Measurements from ENCODE around the gene XPNPEP3.

Gene XPNPEP3

DNA sequence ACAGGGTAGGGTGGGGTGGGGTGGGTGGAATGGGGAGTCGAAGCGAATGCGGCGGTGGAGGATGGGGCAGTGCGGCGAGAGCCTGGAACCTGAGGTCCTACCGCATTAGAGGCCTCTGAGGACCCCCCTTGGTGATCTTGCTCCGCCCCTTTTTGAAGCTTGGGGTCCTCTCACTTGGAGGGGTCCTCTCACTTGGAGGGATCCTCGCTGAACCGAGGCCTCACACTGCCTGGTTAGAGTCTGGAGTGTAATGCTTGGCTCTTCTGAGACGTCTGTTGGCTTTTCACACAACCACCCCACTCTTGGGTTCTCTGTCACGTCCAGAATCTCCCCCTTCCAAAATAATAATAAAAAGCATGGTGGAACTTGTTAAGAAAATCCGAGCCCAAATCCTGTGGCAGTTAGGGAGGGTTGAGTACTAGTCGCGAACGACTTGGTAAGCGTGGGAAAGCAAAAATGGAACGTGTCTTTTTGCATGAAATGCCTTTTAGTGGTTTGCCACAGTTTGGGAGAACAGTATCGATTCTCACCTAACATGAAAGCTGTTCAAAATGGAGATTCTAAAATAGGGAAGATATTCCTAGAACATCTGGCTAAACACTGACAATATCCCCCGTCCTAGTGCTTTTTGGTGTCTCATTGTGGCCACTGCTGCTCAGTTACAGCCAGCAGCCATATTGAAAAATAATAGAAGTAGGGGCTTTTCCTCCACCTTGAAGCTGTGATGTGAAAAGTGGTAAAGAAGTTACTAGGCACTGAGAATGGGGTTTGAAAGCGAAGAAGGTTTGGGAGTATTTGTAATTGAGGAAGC is 95.1 kb downstream of the XPNPEP3 start:
- no peak for DNase-seq

DNA sequence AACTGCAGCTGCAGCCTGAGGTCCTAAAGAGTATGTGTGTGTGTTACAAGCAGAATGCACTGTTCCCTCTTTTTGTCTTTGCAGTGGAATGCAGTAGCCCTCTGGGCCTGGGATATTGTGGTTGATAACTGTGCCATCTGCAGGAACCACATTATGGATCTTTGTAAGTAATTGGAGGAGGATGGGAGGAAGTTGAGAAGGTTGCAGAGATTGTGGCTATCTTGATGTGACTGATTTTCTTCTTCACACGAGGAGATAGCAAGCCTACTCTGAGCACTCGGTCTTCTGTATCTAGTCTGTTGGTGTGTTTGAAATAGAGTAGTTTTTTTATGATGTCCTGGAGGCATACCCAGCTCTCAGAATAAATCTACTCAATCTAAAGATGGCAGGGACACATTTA is 96.5 kb downstream of the XPNPEP3 start:
- DNase-seq: no peak

DNA sequence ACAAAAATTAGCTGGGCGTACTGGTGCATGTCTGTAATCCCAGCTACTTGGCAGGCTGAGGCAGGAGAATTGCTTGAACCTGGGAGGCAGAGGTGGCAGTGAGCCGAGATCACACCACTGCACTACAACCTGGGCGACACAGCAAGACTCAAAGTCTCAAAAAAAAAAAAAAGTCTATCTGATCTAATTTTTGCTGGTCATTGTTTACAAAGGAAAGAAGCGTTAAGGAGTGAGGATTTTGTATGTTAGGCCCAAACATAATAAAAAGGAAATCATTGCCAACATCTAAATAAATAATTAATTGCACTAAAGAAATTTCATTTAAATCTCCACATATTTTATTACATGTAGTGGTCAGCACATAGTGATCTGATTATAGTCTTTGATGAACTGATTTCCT is 97.2 kb downstream of the XPNPEP3 start:
- no peak for DNase-seq

DNA sequence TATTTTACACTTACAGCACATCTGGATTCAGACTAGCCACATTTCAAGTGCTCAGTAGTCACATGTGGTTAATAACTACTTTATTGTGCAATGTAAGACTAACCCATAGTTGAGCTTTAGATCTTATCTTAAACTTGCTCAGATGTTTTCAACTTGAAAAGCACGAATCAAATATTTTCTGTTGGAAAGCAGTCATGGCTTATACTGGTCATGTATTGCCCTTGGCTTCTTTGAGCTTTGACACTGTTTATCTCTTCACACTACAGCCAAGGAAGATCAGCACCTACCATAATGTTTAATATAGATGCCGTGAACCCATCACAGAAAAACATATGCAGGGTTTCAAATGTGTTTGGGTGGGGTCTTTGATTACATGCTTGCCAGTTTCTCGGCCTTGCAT is 98.6 kb downstream of the XPNPEP3 start:
- DNase-seq: no peak

DNA sequence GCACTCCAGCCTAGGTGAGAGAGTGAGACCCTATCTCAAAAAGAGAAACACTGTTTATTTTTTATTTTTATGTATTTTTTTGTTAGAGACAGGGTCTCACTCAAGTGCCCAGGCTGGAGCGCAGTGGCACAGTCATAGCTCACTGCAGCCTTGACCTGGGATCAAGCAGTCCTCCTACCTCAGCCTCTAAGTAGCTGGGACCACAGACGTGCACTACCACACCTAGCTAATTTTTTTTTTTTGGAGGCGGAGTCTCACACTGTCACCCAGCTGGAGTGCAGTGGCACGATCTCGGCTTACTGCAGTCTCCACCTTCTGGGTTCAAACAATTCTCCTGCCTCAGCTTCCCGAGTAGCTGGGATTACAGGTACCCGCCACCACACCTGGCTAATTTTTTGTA is 100.7 kb downstream of the XPNPEP3 start:
- no peak for DNase-seq

DNA sequence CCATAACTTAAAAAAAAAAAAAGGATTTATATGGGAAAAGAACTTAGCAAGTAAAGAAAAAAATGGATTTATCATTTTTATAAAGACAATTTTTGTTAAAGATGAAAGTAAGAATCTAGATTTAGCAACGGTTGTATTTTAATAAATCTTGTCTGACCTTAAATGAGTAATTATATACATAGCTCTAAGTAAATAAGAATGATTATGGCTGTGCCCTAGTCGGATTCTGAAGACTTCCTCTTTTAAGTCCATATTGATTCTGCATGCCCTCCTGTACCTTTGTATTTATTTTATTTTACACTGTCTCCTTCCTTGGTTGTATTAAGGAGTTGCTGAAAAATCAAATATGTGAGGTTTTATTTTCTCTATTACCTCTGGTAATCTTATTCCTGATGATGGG is 101.4 kb downstream of the XPNPEP3 start:
- no peak for DNase-seq

DNA sequence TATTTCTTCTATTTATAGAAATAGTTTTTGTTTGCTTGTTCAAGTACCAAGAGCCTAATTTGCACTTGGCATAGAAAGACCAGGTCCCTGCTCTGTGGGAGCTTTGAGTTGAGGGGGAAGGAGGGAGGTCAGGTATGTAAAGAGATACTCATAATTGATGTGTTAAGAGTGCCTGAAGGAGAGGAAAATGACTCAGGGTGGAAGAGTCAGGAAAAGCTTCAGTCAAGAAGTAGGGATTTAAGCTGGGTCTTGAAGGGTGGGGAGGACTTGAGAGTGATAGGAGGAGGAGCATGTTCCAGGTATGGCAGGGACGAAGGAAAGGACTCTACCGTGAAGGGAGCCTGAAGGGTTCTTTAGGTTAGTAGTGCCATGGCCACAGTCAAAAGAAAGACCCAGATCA is 103.2 kb downstream of the XPNPEP3 start:
- DNase-seq: no peak

DNA sequence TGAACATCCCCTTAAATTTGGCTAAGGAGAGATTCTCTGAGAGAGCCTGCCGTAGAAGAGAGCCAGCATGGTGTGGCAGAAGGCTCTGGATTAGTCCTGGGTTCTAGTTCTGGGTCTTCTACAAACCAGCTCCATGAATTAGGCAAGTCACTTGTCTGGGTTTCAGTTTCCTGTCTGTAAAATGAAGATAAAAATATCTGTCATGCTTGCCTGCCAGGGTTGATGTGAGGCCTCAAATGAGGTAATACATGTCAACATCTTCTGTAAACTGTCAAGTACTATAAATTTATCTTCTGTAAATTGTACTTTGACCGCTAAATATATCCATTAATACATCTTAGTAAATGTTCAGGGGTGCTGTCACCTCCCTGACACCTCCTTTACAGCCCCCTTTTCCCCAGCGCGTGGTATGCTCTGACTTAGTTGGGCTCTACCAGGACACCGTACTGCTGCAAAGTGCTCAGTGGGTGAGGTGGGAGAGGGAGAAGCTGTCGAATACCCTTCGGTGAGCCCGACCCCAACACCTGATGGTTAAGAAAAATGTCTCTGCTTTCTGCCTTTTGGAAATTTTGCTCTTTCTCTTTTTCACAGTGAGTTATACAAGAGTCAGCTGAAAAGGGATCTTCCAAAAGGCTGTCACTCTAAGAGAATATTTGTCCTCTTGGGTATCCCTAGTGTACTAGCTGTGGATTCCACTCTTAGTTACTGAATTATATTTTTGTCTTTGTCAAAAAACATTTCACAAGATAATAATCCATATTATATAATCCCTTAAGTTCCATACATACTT is 109.2 kb downstream of the XPNPEP3 start:
- DNase-seq: no peak

DNA sequence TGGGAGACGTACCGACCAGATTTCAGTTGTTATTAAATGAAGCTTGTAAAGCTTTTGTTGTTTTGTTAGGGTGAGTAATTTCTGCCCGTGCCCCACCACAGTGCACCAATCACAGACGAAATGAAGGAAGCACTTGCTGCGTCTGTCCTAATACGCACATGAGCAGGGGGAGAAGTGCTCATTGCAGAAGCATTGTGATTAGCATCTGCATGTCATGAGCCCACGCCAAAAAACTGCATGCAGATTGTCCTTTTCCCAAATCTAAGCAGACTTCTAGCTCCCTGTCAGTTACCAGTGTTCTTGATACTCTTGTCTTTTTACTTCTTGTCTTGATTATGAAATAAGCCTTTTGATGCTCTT is 109.8 kb downstream of the XPNPEP3 start:
- no peak for DNase-seq

DNA sequence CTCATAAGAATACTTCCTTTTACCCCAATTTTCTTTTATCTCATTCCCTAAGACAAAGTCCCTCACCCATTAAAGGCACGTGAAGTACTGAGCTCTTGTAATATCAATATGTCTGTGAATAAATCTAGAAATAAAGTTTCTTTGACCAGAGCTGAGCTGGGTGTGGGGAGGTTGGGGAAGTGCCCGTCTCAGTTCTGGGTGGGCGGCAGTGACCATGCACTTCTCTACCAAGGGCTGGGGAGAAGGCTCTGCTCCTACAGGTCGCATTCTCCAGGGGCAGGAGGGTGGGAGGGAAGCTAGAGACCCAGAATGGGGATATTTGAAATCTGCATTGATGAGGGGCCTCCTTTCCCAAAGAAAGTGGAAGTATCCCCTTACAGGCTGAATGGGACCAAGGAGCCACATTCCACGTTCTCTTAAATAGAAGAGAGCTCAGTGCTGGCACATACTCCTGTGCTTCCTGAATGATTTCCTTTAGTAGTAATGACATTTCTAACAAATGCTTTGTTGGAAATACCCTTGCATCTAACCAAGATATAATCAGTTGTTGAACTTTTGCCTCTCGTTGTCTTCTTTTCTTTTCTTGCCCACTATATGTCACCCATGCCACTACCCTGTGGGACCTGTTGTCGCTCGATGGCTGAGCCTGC is 110.3 kb downstream of the XPNPEP3 start:
- DNase-seq: no peak

DNA sequence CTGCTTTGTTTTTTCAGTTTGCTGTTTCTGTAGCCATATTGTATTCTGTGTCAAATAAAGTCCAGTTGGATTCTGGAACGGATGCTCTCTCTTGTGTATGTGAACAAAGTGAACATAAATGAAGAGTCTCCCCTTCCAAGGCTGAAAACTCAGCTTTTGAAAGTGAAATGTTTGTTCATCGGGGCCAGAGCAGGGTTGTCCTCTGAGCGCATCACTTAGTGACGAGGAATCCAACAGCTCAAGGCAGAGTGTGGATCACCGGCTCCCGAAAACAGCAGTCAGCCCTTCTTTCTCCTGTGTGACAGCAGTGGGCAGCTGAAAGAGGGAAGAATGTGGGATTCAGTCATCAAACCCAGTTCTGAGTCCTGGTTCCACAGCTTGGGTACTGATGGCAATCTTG is 115.6 kb downstream of the XPNPEP3 start:
- no peak for DNase-seq

DNA sequence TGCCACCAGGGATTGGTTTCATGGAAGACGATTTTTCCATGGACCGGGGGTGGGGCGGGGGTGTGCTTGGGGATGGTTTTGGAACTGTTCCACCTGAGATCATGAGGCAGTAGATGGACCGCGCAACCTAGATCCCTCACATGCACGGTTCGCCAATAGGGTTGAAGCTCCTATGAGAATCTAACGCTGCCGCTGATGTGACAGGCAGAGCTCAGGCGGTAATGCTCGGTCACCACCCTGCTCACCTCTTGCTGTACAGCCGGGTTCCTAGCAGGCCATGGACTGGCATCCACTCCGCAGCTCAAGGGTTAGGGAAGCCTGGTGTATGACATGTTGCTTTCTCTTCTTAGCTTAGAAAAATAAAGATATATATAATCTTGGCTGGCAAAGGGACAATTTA is 116.2 kb downstream of the XPNPEP3 start:
- no peak for DNase-seq

DNA sequence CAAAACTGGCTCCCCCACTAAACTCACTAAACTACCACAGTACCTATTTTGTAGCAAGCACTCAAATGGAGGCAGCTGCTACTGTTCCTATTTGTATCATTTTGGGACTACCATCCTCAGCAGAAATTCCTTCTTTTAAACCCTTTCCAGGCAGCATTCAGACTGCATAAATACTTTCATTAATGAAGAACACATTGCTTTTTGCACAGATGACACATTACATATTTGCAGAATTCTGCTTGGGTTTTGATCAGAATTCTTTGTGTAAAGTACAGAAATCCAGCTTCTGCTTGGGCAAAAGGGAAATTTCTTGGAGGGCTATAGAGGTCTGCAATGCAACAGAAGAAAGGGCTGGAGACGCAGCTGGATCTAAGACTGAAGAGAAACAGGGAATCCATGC is 118.4 kb downstream of the XPNPEP3 start:
- DNase-seq: no peak

DNA sequence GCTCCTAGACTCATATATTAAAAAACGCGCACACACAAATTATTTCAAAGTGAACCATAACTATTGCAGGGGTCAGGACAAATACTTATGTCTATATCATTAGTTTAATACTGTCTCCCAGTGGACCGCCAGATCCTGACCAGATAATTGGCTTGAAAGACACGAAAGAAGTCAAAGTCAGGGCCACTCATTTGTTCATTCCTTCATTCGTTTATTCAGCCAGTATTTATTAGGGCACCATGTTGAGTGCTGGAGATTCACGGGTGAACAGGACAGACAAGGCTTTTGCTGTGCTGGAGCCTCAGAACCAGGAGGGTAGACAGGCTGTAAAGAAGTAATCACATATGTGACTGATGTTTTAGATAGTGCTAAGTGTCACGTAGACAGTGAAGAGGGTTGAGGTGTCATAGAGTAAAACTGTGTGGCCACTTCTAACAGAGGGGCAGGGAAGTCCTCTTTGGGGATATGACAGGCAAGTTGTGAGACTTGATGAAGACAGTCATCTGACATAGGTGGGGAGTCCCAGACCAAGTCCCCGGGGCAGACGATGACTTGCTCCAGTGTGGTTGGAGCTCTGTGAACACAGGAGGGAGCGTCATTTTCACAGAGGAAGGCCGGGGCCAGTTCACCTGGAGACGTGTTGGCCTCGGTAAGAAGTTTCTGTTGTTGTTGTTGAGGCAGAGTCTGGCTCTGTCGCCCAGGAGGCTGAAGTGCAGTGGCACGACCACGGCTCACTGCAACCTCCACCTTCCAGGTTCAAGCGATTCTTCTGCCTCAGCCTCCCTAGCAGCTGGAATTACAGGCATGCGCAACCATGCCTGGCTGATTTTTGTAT is 120.1 kb downstream of the XPNPEP3 start:
- DNase-seq: no peak

DNA sequence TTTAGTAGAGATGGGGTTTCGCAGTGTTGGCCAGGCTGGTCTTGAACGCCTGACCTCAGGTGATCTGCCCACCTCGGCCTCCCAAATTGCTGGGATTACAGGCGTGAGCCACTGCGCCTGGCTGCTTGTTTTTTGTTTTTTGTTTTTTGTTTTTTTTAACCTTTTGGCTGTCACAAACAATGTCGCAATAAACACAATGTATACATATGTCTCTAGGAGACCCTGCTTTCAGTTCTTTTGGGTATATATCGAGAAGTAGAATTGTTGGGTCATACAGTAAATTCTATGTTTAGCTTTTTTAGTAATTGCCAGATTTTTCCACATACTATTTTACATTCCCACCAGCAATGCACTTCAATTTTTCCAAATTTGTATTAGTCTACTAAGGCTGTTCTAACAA is 122.2 kb downstream of the XPNPEP3 start:
- no peak for DNase-seq

DNA sequence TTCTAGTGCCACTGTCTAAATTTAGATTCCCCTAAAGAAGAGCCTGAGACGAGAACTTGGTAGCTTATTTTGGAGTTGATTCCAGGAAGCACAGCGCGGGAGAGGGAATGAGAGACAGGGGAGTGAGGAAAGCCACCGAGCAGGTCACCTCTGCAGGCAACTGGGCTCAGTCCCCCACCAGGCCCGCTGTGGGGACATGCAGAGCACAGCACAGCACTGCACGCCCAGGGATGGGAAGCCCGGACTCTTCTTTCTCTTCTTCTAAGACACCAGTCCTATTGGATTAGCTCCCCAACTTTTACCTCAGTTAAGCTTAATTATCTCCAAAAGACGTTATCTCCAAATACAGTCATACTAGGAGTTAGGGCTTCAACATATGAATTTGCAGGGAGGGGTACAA is 122.9 kb downstream of the XPNPEP3 start:
- no peak for DNase-seq

Measured in activated CD4-positive, alpha-beta T cell treated with anti-CD3 and anti-CD28 coated beads, Interleukin-2, amount 50 U/mL, for 48 hours (primary cell).